GM12878 (cell line): ENCODE data around the gene SLC25A27. TPM values are rescaled to one million over a fixed set of nuclear protein-coding genes. Genes with fewer than 3 reads are reported as not detected.

Source experiments
- ATAC-seq: fragments of 200-7000 bp; cut with Tn5 transposase; 3 replicates; pipeline ENCODE4 v1.9.1; 2020; ENCODE audit warnings: mild to moderate bottlenecking, moderate library complexity
- BruUV-seq: library from RNA; stranded (reverse); fragments of 400-500 nt; replicated peaks from 2 replicates; lab custom pipeline; 2021; lab: Mats Ljungman, UMichigan
- CTCF ChIA-PET: fragments of 300-600 bp; sonication (Branson Sonifier 250); formaldehyde crosslinking; extraction: SDS; loops from one replicate; lab custom pipeline; 2021; ENCODE audit warnings: inconsistent platforms; lab: Yijun Ruan, JAX
- POLR2A ChIA-PET: fragments of 350-600 bp; formaldehyde crosslinking; extraction: SDS; loops from one replicate; lab custom pipeline; 2021; ENCODE audit warnings: inconsistent platforms; lab: Charles Lee
- RAD21 ChIA-PET: fragments of 300-600 bp; sonication (Branson Sonifier 250); formaldehyde crosslinking; loops from one replicate; lab custom pipeline; 2023; ENCODE audit warnings: antibody characterized with exemption; ENCODE audit not compliant: unreplicated experiment; lab: Charles Lee
- SMC1A ChIA-PET: fragments of 300-600 bp; sonication (Branson Sonifier 250); formaldehyde crosslinking; loops from one replicate; lab custom pipeline; 2023; ENCODE audit not compliant: unreplicated experiment, uncharacterized antibody; lab: Charles Lee
- DNase-seq: peaks from one replicate; pipeline ENCODE4 v3.0.0-alpha.2; 2011; ENCODE audit warnings: low read depth, low spot score
- FAIRE-seq: peaks from 3 replicates; lab custom pipeline; 2011; peaks lifted over from hg19 to GRCh38; lab: Jason Lieb, UNC
- H2AFZ ChIP-seq: 2 replicates; pipeline ENCODE4 v1.6.0; 2011; ENCODE audit warnings: low read depth, low read length, control low read depth; ENCODE audit not compliant: control insufficient read depth
- H3K27ac ChIP-seq: 2 replicates; pipeline ENCODE4 v1.5.1; 2011; ENCODE audit warnings: control low read depth; ENCODE audit not compliant: control insufficient read depth, insufficient read depth
- H3K27me3 ChIP-seq, 2 experiments: replicated peaks in 1 of 2; 2 replicates each; pipeline versions ENCODE4 v1.6.0 to v1.6.1; 2011; ENCODE audit warnings: low read length in 1 of 2; ENCODE audit not compliant: control insufficient read depth in 2 of 2, insufficient read depth in 2 of 2
- H3K36me3 ChIP-seq, 2 experiments: 2 replicates each; pipeline ENCODE4 v1.5.1; 2011; ENCODE audit warnings: low read length in 1 of 2; ENCODE audit not compliant: control insufficient read depth in 2 of 2, insufficient read depth in 2 of 2
- H3K4me1 ChIP-seq: 2 replicates; pipeline ENCODE4 v1.6.1; 2011; ENCODE audit warnings: mild to moderate bottlenecking, low read length, moderate library complexity, mixed read lengths; ENCODE audit not compliant: control insufficient read depth, insufficient read depth
- H3K4me2 ChIP-seq: 2 replicates; pipeline ENCODE4 v1.6.0; 2011; ENCODE audit warnings: control low read depth; ENCODE audit not compliant: control insufficient read depth, insufficient read depth
- H3K4me3 ChIP-seq: fragments of 200-600 bp; sonication (generic); 2 replicates; pipeline ENCODE4 v1.5.1; 2016
- H3K79me2 ChIP-seq: 2 replicates; pipeline ENCODE4 v1.6.0; 2011; ENCODE audit warnings: low read length; ENCODE audit not compliant: control insufficient read depth, insufficient read depth
- H3K9ac ChIP-seq: 2 replicates; pipeline ENCODE4 v1.8.0; 2011; ENCODE audit warnings: low read length, control low read depth, mixed read lengths; ENCODE audit not compliant: control insufficient read depth, insufficient read depth
- H3K9me3 ChIP-seq: replicated peaks from 3 replicates; pipeline ENCODE4 v1.5.1; 2011; ENCODE audit warnings: mild to moderate bottlenecking, low read length; ENCODE audit not compliant: control insufficient read depth, insufficient read depth
- H4K20me1 ChIP-seq: 2 replicates; pipeline ENCODE4 v1.6.0; 2011; ENCODE audit not compliant: control insufficient read depth, insufficient read depth
- CREM ChIP-seq: IDR thresholded peaks from 2 replicates; pipeline ENCODE4 v1.6.1; 2014; ENCODE audit warnings: antibody characterized with exemption, low read depth
- EZH2 ChIP-seq: IDR thresholded peaks from 2 replicates; pipeline ENCODE4 v1.6.1; 2012; ENCODE audit warnings: low read depth, mild to moderate bottlenecking, control low read depth, inconsistent platforms, low read length, borderline replicate concordance; ENCODE audit not compliant: control insufficient read depth
- SREBF2 ChIP-seq: IDR thresholded peaks from 2 replicates; pipeline ENCODE4 v1.6.1; 2012; ENCODE audit warnings: mild to moderate bottlenecking, low read length
- TCF12 ChIP-seq: IDR thresholded peaks from 2 replicates; pipeline ENCODE4 v1.6.1; 2011; ENCODE audit warnings: low read depth, mild to moderate bottlenecking, low read length
- ZNF217 ChIP-seq: fragments of 450-650 bp; IDR thresholded peaks from 2 replicates; pipeline ENCODE4 v1.6.1; 2017; ENCODE audit warnings: antibody characterized with exemption, mild to moderate bottlenecking
- WGBS: methylation state at CpG from one replicate; pipeline ENCODE4 v1.1.6; 2016; ENCODE audit warnings: low lambda C conversion rate; ENCODE audit not compliant: insufficient replicate concordance, insufficient coverage; ENCODE audit errors: missing lambda C conversion rate; 5-methylcytosine and 5-hydroxymethylcytosine counted together
- in situ Hi-C: fragments of 300-500 bp; cut with MboI; formaldehyde crosslinking; loops from 9 replicates; pipeline ENCODE4 v1.14.3; 2018; ENCODE audit warnings: mixed read lengths
- intact Hi-C: fragments of 100-400 bp; cut with micrococcal nuclease; formaldehyde crosslinking; loops from one replicate; pipeline ENCODE4 v1.14.2; 2022; ENCODE audit not compliant: unreplicated experiment
- polyA plus RNA-seq, 11 experiments: library from polyadenylated mRNA; depleted of rRNA in 4 of 11; unstranded in 6 of 11; stranded (reverse) in 5 of 11; fragments of >200 nt; fragmentation: Nextera tagmentation in 4 of 11; fragmentation: Illumina TruSeq in 1 of 11; extraction: Ambion mirVana in 4 of 11; extraction: Trizol in 1 of 11; gene quantifications; 1 replicate in 1 of 11; 2 replicates in 10 of 11; pipeline versions ENCODE4 v1.2.1 to v1.2.3, GENCODE V29; 2011 to 2016; ENCODE audit warnings: inconsistent platforms in 2 of 11, missing spikeins in 2 of 11, low read depth in 1 of 11
- total RNA-seq, 4 experiments: library from RNA; depleted of rRNA in 3 of 4; stranded (reverse); fragments of >200 nt in 3 of 4; fragmentation: Illumina TruSeq in 1 of 4; extraction: Trizol in 1 of 4; gene quantifications; 2 replicates each; pipeline versions ENCODE4 v1.2.1 to v1.2.3, GENCODE V29; 2013 to 2021
- TF ChIP-seq, protein P1 (sequence below): IDR thresholded peaks from 2 replicates; pipeline ENCODE4 v1.6.1; 2011; ENCODE audit warnings: low read depth, low read length, improper control_type of control experiment, borderline replicate concordance
- TF ChIP-seq, protein P2 (sequence below): fragments of 450-650 bp; formaldehyde crosslinking; IDR thresholded peaks from 2 replicates; pipeline ENCODE4 v1.5.0; 2022; ENCODE audit warnings: mild to moderate bottlenecking, missing genetic modification characterization

The SLC25A27 gene
- total and polyA plus RNA-seq, 10 of the 15 experiments (the other 5 are each of a cell fraction or from before 2014, with no cell fraction given) = not detected

GRCh38 chr6:46632053-46632452 lies 20.7 kb upstream of the SLC25A27 start (continued):
- TF ChIP-seq, protein P1, sequence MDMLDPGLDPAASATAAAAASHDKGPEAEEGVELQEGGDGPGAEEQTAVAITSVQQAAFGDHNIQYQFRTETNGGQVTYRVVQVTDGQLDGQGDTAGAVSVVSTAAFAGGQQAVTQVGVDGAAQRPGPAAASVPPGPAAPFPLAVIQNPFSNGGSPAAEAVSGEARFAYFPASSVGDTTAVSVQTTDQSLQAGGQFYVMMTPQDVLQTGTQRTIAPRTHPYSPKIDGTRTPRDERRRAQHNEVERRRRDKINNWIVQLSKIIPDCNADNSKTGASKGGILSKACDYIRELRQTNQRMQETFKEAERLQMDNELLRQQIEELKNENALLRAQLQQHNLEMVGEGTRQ = no peak
- TF ChIP-seq, all 136 proteins: peak for 0

DNA sequence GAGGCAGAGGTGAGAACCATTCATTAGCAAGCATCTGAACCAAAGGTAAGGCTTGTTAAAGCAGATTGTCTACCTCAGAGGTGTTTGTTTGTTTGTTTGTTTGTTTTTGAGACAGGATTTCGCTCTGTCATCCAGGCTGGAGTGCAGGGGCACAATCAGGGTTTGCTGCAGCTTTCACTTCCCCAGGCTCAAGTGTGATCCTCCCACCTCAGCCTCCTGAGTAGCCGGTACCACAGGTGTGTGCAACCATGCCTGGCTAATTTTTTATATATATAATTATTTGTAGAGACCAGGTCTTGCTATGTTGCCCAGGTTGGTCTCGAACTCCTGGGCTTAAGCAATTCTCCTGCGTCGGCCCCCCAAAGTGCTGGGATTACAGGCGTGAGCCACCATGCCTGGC lies 17.3 kb upstream of the SLC25A27 start:
- ChIA-PET SMC1A (no interaction called here), CTCF (no interaction called here), POLR2A (no interaction called here), RAD21 (no interaction called here)
- ATAC-seq = no peak
- Histone ChIP-seq H3K9me3 (no peaks in the 10 kb centered on the region), H3K4me3 (no peak overlapping the region), H3K36me3 (no peaks in the 10 kb centered on the region), H3K4me2 (no peak overlapping the region), H3K79me2 (no peaks in the 10 kb centered on the region), H3K4me1 (no peaks in the 10 kb centered on the region), H3K27me3 (no peaks in the 10 kb centered on the region; a peak in 2 of 4 replicates), H4K20me1 (no peaks in the 10 kb centered on the region), H2AFZ (no peak overlapping the region), H3K27ac (no peak overlapping the region), H3K9ac (no peak overlapping the region)
- BruUV-seq = no TSS peak
- intact Hi-C loops (no loop called here), in situ Hi-C loops (loop anchor here (25.0 kb wide), 1 partner anchor 548 kb away; no protein-coding TSS in a partner anchor)
- TF ChIP-seq CREM (no peak), ZNF217 (no peak), EZH2 (no peak), SREBF2 (no peak), TCF12 (no peak)
- TF ChIP-seq, protein P2, sequence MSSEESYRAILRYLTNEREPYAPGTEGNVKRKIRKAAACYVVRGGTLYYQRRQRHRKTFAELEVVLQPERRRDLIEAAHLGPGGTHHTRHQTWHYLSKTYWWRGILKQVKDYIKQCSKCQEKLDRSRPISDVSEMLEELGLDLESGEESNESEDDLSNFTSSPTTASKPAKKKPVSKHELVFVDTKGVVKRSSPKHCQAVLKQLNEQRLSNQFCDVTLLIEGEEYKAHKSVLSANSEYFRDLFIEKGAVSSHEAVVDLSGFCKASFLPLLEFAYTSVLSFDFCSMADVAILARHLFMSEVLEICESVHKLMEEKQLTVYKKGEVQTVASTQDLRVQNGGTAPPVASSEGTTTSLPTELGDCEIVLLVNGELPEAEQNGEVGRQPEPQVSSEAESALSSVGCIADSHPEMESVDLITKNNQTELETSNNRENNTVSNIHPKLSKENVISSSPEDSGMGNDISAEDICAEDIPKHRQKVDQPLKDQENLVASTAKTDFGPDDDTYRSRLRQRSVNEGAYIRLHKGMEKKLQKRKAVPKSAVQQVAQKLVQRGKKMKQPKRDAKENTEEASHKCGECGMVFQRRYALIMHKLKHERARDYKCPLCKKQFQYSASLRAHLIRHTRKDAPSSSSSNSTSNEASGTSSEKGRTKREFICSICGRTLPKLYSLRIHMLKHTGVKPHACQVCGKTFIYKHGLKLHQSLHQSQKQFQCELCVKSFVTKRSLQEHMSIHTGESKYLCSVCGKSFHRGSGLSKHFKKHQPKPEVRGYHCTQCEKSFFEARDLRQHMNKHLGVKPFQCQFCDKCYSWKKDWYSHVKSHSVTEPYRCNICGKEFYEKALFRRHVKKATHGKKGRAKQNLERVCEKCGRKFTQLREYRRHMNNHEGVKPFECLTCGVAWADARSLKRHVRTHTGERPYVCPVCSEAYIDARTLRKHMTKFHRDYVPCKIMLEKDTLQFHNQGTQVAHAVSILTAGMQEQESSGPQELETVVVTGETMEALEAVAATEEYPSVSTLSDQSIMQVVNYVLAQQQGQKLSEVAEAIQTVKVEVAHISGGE = no peak
- no peak for FAIRE-seq
- WGBS = 0% methylated on average over 6 of the region's 6 CpGs
- no peak for DNase-seq
